Colonic mucosa (tissue), 4 donors: Measurements from ENCODE around the gene RYR2. TPM values are rescaled to one million over a fixed set of nuclear protein-coding genes. Genes with fewer than 3 reads are reported as not detected.
A peak's percentile ranks its signal among the peaks of the same experiment; 100 is the strongest.

ENCODE experiments used
- DNase-seq: peaks from one replicate; pipeline ENCODE4 v3.0.0-alpha.2; 2020
- H3K27ac ChIP-seq: fragments of 200-600 bp; one replicate; pipeline ENCODE4 v1.8.0; 2021
- H3K27me3 ChIP-seq: fragments of 200-600 bp; one replicate; pipeline ENCODE4 v1.8.0; 2021
- H3K36me3 ChIP-seq: fragments of 200-600 bp; one replicate; pipeline ENCODE4 v1.8.0; 2021
- H3K4me1 ChIP-seq: fragments of 200-600 bp; one replicate; pipeline ENCODE4 v1.8.0; 2021; ENCODE audit warnings: mild to moderate bottlenecking
- H3K4me3 ChIP-seq: fragments of 200-600 bp; one replicate; pipeline ENCODE4 v1.8.0; 2021
- H3K9ac ChIP-seq, 2 donors: one replicate each; pipeline ENCODE4 v1.7.0; 2013; ENCODE audit warnings: control low read depth in 2 of 2, low read depth in 2 of 2, low read length in 2 of 2
- H3K9me3 ChIP-seq: fragments of 200-600 bp; one replicate; pipeline ENCODE4 v1.8.0; 2021
- intact Hi-C: fragments of 100-400 bp; cut with DNase I; formaldehyde crosslinking; loops from one replicate; pipeline ENCODE4 v1.14.1; 2022
- total RNA-seq, 2 donors: library from RNA; stranded (reverse); fragmentation: NEBNext Ultra II Directional in 1 of 2; extraction: Animal tissue kit (Norgen Biotek cat#: 25700) in 1 of 2; gene quantifications; one replicate each; pipeline ENCODE4 v1.2.1, GENCODE V29; 2021
- TF ChIP-seq, protein P1 (sequence below): fragments of 200-600 bp; IDR thresholded peaks from one replicate; pipeline ENCODE4 v1.8.0; 2022; ENCODE audit warnings: antibody characterized with exemption, mild to moderate bottlenecking
- donor health status: healthy.
- donor health status: DM: no; HTN: no; CAD: no.
- donor health status: DM: no; HTN: no; CAD: no.

Gene RYR2
- total RNA-seq, 2 donors from 2014 or later, result 0.15 to 0.56 TPM

DNA sequence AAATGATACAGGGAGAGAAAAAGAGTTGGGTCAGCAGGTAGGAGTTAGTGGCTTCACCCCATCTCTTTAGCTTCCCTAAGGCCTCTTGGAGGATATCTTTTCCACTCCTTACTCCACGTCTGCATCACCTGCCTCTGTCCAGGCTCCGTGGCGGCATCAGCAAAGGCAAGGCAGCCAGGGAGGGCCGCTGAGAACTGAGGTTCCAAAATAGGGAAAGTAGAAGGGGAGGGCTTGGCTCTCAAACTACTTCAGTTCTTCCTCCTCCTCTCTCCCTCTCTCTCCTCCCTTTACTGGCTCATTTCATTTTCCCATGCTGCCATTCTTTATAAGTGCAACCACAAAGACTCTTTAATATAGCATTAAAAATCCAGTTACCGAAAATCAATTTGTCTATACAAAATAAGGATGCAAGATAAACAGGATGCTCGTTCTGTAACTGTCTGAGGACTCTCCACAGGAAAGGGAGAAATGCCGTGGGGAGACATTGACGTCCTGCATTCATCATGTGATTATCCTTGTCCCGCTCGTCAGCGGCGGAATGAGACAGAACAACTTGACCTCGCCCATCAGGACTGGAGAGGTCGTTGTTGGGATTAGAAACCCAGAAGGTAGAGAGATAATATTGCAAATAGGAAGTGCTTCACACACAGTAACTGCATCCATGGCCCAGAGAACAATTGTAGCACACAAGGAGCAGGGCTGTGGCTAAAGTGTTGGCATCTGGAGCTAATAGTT is 34.7 kb upstream of the RYR2 start:
- Histone ChIP-seq H3K9ac (no peak overlapping the region), H3K36me3 (no peaks in the 10 kb centered on the region), H3K27me3 (no peaks in the 10 kb centered on the region), H3K27ac (no peak overlapping the region), H3K4me3 (no peak overlapping the region), H3K9me3 (no peaks in the 10 kb centered on the region), H3K4me1 (no peaks in the 10 kb centered on the region)
- TF ChIP-seq, protein P1, sequence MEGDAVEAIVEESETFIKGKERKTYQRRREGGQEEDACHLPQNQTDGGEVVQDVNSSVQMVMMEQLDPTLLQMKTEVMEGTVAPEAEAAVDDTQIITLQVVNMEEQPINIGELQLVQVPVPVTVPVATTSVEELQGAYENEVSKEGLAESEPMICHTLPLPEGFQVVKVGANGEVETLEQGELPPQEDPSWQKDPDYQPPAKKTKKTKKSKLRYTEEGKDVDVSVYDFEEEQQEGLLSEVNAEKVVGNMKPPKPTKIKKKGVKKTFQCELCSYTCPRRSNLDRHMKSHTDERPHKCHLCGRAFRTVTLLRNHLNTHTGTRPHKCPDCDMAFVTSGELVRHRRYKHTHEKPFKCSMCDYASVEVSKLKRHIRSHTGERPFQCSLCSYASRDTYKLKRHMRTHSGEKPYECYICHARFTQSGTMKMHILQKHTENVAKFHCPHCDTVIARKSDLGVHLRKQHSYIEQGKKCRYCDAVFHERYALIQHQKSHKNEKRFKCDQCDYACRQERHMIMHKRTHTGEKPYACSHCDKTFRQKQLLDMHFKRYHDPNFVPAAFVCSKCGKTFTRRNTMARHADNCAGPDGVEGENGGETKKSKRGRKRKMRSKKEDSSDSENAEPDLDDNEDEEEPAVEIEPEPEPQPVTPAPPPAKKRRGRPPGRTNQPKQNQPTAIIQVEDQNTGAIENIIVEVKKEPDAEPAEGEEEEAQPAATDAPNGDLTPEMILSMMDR, result no peak
- intact Hi-C loops, result no loop called here
- DNase-seq, result no peak

DNA sequence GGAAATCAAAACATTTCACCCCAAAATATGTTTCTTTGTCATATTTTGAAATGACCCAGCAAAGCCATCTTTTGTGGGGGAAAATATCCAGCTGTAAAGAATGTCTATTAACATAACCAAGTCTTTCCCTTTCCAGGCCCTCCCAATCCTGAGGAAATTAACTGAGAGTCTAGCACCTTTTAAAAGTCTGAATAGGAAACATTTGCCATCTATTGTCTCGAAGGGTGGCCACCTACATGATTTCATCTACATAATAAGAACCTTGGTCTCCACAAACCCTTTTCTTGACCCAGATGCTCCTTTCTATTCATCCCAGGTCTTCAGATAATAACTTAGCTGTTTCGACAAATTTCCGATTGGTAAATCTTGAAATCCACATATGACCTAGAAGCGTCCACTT is 32.4 kb upstream of the RYR2 start:
- H3K4me1 ChIP-seq, result no peaks in the 10 kb centered on the region
- no peaks in the 10 kb centered on the region for H3K9me3 ChIP-seq
- no peak overlapping the region for H3K4me3 ChIP-seq
- H3K36me3 ChIP-seq, result no peaks in the 10 kb centered on the region
- H3K27me3 ChIP-seq, result no peaks in the 10 kb centered on the region
- TF ChIP-seq, protein P1, result no peak
- intact Hi-C loops, result no loop called here
- no peak for DNase-seq
- H3K9ac ChIP-seq, result no peak overlapping the region
- H3K27ac ChIP-seq, result no peak overlapping the region

DNA sequence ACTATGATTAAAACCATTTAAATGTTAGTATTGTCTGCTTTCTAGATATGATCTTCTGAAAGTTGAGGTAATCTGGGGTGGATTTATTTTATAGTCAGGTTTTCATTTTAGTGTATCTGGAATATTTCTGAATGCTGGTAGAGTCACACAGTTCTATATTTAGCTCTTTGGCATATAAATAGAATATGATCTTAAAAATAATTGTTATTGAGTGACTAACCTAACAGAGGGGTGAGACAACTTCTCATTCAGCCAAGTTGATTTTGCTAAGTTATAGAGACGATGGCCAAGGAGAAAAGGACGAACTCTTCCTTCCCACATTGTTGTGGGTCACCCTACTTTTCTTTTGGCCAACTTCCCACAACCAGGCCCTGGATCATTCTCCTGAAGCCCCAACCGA is 30.6 kb upstream of the RYR2 start:
- TF ChIP-seq, protein P1, result no peak
- no peak for DNase-seq
- no peak overlapping the region for H3K4me3 ChIP-seq
- no peaks in the 10 kb centered on the region for H3K4me1 ChIP-seq
- no peaks in the 10 kb centered on the region for H3K9me3 ChIP-seq
- H3K36me3 ChIP-seq, result no peaks in the 10 kb centered on the region
- no peaks in the 10 kb centered on the region for H3K27me3 ChIP-seq
- intact Hi-C loops, result no loop called here
- H3K27ac ChIP-seq, result no peak overlapping the region
- no peak overlapping the region for H3K9ac ChIP-seq

DNA sequence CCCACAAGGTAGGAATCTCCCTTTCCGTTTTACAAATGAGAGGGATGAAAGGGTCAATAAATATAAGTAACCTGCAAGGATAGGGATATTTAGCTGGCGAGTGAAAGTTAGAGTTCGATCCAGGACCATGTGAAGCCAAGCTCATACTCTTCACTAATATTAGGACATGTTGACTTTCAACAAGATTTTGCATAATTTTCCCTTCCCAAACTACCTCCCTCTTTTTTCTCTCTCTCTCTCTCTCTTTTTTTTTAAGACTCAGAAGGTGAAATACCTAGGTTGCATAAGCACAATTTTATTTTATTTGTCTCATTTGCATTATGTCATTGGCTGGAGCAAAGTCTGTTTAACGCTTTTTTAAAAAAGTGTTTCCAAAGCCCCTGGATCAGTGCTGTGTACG is 29.6 kb upstream of the RYR2 start:
- no peak overlapping the region for H3K27ac ChIP-seq
- no peak for DNase-seq
- no peaks in the 10 kb centered on the region for H3K4me1 ChIP-seq
- TF ChIP-seq, protein P1, result no peak
- no peaks in the 10 kb centered on the region for H3K36me3 ChIP-seq
- no peaks in the 10 kb centered on the region for H3K27me3 ChIP-seq
- no peak overlapping the region for H3K4me3 ChIP-seq
- intact Hi-C loops, result no loop called here
- no peaks in the 10 kb centered on the region for H3K9me3 ChIP-seq
- H3K9ac ChIP-seq, result no peak overlapping the region

DNA sequence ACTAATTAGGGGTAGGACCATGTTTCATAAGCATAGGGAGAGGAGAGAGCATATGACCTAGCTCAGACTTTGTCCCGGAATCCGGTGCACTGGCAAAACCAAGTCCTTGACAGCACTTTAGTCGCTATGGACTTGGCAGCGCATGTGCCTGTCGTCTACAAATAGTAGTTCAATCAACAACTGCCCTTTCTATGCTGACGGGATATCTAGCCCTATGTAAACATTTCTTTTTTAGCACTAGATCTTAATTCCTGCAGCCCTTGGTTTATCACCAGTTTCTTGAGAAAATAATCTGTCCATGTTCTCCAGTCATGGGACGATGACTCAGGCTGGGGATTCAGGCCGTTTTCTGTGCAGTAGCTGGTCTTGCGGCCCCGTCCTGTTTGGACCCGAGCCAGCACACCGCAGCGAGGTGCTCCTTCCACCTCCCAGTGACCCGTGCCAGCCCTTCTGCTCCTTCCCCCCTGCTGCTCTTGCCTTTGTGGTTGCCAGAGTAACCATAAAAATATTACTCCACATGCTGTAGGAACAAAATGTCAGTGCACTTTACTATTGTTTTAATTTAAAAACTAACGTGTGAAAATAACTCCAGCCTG is 29.1 kb upstream of the RYR2 start:
- intact Hi-C loops, result no loop called here

More for the DNA sequence above, 29.1 kb upstream of the RYR2 start:
- no peak overlapping the region for H3K4me3 ChIP-seq
- no peaks in the 10 kb centered on the region for H3K9me3 ChIP-seq
- TF ChIP-seq, protein P1, result no peak
- no peaks in the 10 kb centered on the region for H3K36me3 ChIP-seq
- peak; percentile 24 for DNase-seq
- no peaks in the 10 kb centered on the region for H3K4me1 ChIP-seq
- H3K27me3 ChIP-seq, result no peaks in the 10 kb centered on the region
- H3K9ac ChIP-seq, result no peak overlapping the region
- H3K27ac ChIP-seq, result no peak overlapping the region
